ACC112 (cell line): ENCODE results near the gene KPNA5.
"Not testable (repeated sequence)": the region's sequence is repeated elsewhere in the genome, so short reads cannot be mapped to it uniquely, and the experiment has no call there.

Experiments
- H2AFZ ChIP-seq: fragments of 200-600 bp; sonication (generic); one replicate; pipeline ENCODE4 v1.6.0; 2017; ENCODE audit warnings: antibody characterized with exemption, low read length; ENCODE audit not compliant: unreplicated experiment
- H3K27ac ChIP-seq: fragments of 200-600 bp; sonication (generic); 2 replicates; pipeline ENCODE4 v1.5.1; 2014; ENCODE audit warnings: low read depth, mild to moderate bottlenecking, antibody characterized with exemption, low read length, moderate library complexity
- H3K27me3 ChIP-seq: fragments of 200-600 bp; sonication (generic); 2 replicates; pipeline ENCODE4 v1.6.1; 2014; ENCODE audit warnings: mild to moderate bottlenecking, antibody characterized with exemption, low read length, moderate library complexity, mixed read lengths; ENCODE audit not compliant: insufficient read depth
- H3K36me3 ChIP-seq: fragments of 200-600 bp; sonication (generic); 2 replicates; pipeline ENCODE4 v1.6.1; 2016; ENCODE audit warnings: mild to moderate bottlenecking, antibody characterized with exemption, low read length, moderate library complexity, mixed read lengths; ENCODE audit not compliant: insufficient read depth
- H3K4me1 ChIP-seq: fragments of 200-600 bp; sonication (generic); one replicate; pipeline ENCODE4 v1.6.1; 2016; ENCODE audit warnings: low read length, mixed read lengths; ENCODE audit not compliant: insufficient read depth, unreplicated experiment, control insufficient read depth
- H3K4me3 ChIP-seq: fragments of 200-600 bp; sonication (generic); 2 replicates; pipeline ENCODE4 v1.5.1; 2014; ENCODE audit warnings: mild to moderate bottlenecking, low read depth, low read length
- H3K79me2 ChIP-seq: fragments of 200-600 bp; sonication (generic); one replicate; pipeline ENCODE4 v1.6.0; 2016; ENCODE audit warnings: low read length; ENCODE audit not compliant: control insufficient read depth, unreplicated experiment, insufficient read depth

KPNA5 gene

DNA sequence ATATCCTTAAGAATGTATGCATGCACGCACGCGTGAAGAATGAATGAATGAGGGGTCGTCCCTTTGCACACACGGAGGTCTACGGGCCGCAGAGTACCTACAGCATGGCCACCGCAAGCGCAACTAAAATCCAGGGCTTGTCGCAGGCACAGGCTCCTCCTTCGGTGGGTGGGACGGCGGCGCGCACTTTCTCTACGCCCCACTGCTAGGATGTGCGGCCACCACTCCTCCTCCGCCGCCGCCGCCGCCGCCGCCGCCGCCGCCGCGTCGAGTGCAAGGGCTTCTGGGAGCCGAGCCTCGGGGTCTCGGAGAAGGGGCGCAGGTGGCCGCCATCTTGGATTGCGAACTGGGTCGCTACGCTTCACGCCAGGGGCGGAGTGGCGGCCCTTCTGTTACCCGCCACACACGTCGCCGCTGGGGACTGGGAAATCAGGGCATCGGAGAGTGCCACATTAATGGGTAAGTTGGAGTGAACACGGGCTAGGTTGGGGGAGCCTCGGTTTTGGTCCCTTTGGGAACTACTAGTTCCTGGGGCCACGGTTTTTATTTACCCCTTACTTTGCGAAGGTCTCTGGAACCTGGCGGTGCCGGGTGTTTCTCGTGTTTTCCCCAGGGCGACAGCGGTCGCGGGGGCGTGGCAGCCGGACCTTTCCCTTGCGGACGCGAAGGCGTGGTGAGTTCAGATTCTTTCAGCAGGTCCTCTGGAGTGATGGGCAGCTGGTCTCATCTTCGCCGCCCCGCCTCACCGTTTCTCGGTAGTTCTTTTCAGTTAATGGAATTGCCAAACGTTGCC, at the start of gene KPNA5:
Gene KPNA5, plus strand, starts transcription at position 332 of the 793 bp plus-strand sequence. Its CDS starts 124 bp downstream, at position 456.
- no peaks in the 10 kb centered on the region; the same call in 1 of the 2 replicates for H3K36me3 ChIP-seq
- peak within 1 kb of the TSS; percentile 83 for H3K4me3 ChIP-seq
- H3K27ac ChIP-seq: peak within 1 kb of the TSS; percentile 63
- H2AFZ ChIP-seq: peak within 1 kb of the TSS; percentile 92
- peaks cover 20% of the 10 kb centered on the region for H3K79me2 ChIP-seq
- no peaks in the 10 kb centered on the region for H3K27me3 ChIP-seq
- no peaks in the 10 kb centered on the region for H3K4me1 ChIP-seq

DNA sequence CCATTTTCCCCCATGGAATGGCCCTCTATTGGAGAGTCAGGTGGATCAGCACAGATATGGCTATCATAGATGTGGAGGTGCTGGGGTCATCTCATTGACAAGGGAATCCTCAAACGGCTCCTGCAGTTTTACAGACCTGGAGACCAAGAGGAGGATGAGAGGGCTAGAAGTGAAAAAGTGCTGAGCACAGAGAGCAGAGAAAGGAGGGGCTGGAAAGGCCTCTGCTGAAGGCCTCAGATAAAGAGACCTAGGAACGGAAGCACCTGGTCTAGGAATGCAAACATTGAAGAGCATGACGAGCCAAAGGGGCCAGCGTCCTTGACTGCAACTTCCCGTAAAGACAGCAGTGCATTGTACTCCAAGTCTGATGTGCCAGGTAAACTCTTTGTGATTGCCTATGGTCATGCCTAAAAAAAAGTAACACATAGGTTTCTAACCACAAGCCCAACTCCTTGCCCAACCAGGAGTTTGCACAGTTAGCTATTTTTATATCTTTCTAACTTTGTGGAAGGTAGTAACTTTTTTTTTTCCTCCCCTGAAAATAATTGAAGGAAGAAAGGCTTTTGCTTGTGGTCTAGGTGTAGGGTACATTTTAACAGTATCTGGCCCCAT, 49.5 kb upstream of the KPNA5 start:
- H2AFZ ChIP-seq: no peak overlapping the region
- no peaks in the 10 kb centered on the region for H3K79me2 ChIP-seq
- no peak overlapping the region for H3K4me3 ChIP-seq

DNA sequence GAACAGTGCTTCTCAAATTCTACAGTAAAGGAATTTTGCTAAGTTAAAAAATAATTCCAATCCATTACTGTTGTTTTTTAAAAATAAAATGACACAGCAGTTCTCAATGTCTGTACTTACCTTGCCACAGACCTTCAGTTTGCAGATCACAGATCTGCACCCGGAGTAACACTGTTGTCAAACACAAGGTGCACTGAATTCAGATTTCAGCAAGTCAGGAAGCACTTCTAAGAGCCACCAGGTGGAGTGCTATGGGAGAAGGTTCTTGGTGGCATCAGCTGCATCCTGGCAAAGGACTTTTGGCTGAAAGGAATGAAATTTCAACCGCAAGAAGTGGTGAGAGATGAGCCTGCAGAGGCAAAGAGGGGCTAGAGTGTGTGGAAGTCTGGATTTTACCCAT, 47.3 kb upstream of the KPNA5 start:
- no peak overlapping the region for H2AFZ ChIP-seq
- H3K79me2 ChIP-seq: peaks cover 2% of the 10 kb centered on the region
- H3K27ac ChIP-seq: no peak overlapping the region
- peaks cover 10% of the 10 kb centered on the region for H3K36me3 ChIP-seq
- no peaks in the 10 kb centered on the region for H3K27me3 ChIP-seq
- H3K4me3 ChIP-seq: no peak overlapping the region
- H3K4me1 ChIP-seq: no peaks in the 10 kb centered on the region

More for the DNA sequence above, 49.5 kb upstream of the KPNA5 start:
- Histone ChIP-seq H3K4me1 (no peaks in the 10 kb centered on the region), H3K27ac (no peak overlapping the region), H3K36me3 (peaks cover 6% of the 10 kb centered on the region), H3K27me3 (no peaks in the 10 kb centered on the region)

DNA sequence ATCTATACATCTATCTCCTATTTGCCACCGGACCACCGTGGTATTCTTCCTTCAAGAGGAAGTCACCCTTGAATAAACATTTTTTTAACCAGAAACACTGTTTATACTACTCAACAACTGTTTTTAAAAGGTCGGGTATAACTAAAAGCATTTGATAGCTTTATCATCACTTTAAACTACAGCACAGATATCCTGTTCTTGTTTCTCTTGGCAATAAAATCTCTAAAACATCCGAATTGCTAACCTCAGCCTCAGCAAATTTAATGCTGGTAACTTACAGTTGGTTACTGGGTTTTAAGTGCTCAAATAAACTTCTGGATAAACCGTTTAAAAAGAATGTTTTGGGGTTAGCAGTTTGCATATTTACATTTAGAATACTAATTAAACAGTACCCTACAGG, 32.9 kb upstream of the KPNA5 start:
- Histone ChIP-seq H3K79me2 (peaks cover 5% of the 10 kb centered on the region), H2AFZ (no peak overlapping the region), H3K27me3 (no peaks in the 10 kb centered on the region), H3K27ac (peak overlapping the region; percentile 27), H3K4me1 (peaks cover 17% of the 10 kb centered on the region), H3K36me3 (peaks cover 28% of the 10 kb centered on the region), H3K4me3 (peak overlapping the region; percentile 55)

DNA sequence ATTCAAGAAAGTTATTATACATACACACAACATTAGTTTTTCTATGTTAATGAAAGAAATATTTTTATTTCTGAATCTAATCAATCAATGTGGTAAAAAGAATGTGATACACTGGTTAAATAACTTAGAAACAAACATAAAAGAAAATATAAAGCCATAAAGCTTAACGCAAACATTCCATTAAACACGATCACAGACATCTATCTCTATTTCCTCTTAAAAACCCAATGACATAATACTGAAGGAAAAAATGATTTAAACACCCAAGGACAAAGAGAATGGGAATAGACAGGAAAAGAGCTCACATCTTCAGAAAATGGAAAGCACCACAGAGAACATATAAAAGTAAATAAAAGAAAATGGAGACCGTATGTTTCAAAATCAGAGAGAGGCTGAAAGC, 31.9 kb upstream of the KPNA5 start:
- Histone ChIP-seq H3K4me3 (no peak overlapping the region), H3K27me3 (no peaks in the 10 kb centered on the region), H3K36me3 (peaks cover 28% of the 10 kb centered on the region), H3K79me2 (peaks cover 5% of the 10 kb centered on the region), H3K27ac (no peak overlapping the region), H3K4me1 (peaks cover 17% of the 10 kb centered on the region), H2AFZ (no peak overlapping the region)

DNA sequence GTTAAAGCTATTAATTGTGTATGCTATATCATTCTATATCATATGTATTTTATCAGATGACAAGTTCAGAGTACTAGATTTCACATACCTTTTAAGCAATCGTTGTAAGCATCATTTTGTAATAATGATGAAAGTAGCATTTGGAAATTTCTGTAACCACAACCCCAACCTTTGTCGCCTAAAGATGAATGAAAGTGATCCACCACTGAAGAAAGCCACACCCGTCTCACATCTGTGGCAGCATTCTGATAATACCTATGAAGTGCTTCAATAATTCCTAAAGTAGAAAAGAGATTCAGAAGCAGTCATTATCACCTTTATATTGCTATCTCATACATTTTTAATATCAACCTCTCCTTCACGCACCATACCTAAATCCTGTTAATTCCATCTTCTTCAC, 29.1 kb upstream of the KPNA5 start:
- no peak overlapping the region for H3K27ac ChIP-seq
- no peak overlapping the region for H3K4me3 ChIP-seq
- H3K4me1 ChIP-seq: peaks cover 17% of the 10 kb centered on the region
- H2AFZ ChIP-seq: no peak overlapping the region
- no peaks in the 10 kb centered on the region for H3K27me3 ChIP-seq
- H3K36me3 ChIP-seq: peaks cover 24% of the 10 kb centered on the region
- peaks cover 5% of the 10 kb centered on the region for H3K79me2 ChIP-seq

DNA sequence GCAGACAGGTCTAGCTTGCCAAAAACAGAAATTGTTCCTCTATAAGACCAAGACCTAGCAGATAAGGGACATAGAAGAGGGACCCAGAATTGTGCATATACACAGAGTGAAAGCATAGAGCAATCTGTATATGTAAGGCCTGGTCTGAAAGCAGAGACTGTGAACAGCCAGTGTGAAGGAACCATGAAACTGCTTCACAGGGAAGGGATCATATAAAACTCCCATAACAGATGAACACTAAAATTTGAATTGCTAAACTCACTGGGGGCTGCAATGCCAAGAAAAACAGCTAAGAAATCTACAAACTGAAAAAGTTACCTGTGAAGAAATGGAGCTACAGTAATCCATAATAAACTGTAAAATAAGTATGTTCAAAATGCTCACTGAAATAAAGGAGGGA, 19.4 kb upstream of the KPNA5 start:
- no peak overlapping the region for H3K27ac ChIP-seq
- H2AFZ ChIP-seq: no peak overlapping the region
- 0 out of 2 replicates have a peak, but pooled peaks cover 4% of the 10 kb centered on the region for H3K36me3 ChIP-seq
- H3K4me1 ChIP-seq: peaks cover 11% of the 10 kb centered on the region
- peaks cover 61% of the 10 kb centered on the region for H3K79me2 ChIP-seq
- no peak overlapping the region for H3K4me3 ChIP-seq
- H3K27me3 ChIP-seq: no peaks in the 10 kb centered on the region

DNA sequence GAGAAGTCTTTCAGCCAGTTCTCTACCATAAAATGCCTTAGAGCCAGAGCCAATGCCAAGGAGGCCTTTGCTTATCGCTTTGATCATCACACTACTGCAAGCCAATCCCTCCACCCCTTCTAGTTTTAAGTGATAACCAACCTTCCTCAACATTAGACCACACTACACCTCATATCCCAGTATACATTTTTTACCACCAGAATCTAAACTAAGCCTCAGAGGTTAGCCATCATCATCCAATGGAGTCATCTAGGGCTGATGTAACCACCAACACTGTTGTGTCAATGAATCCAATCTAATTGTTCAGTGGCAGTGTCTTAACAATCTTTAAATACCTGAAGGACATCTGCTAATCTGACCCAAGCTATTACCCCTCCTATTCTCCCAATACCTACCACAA, 18.8 kb upstream of the KPNA5 start:
- Histone ChIP-seq H3K79me2 (peaks cover 67% of the 10 kb centered on the region), H3K4me1 (peaks cover 16% of the 10 kb centered on the region), H3K4me3 (no peak overlapping the region), H3K36me3 (0 out of 2 replicates have a peak, but pooled peaks cover 4% of the 10 kb centered on the region), H3K27ac (no peak overlapping the region), H3K27me3 (no peaks in the 10 kb centered on the region), H2AFZ (no peak overlapping the region)

DNA sequence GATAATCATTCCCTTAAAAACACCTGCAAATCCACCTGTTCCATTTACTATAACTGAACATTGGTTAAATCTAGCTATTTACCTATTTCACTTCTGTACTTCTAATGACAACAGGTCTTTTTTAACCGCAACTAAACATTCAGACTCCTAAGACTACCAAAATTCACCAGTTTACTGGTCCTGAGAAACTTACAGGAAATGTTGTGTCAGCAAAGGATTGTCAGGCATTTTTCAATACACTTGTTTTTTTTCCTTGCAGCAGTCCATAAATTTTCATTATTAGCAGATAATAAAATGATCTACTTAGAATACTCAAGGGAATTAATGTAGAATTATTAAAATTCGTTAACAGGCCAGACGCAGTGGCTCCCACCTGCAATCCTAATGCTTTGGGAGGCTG, 17.7 kb upstream of the KPNA5 start:
- no peaks in the 10 kb centered on the region for H3K27me3 ChIP-seq
- H3K36me3 ChIP-seq: 0 out of 2 replicates have a peak, but pooled peaks cover 4% of the 10 kb centered on the region
- H3K4me1 ChIP-seq: peaks cover 16% of the 10 kb centered on the region
- H3K4me3 ChIP-seq: no peak overlapping the region
- H3K27ac ChIP-seq: no peak overlapping the region
- H3K79me2 ChIP-seq: peaks cover 78% of the 10 kb centered on the region
- H2AFZ ChIP-seq: no peak overlapping the region

DNA sequence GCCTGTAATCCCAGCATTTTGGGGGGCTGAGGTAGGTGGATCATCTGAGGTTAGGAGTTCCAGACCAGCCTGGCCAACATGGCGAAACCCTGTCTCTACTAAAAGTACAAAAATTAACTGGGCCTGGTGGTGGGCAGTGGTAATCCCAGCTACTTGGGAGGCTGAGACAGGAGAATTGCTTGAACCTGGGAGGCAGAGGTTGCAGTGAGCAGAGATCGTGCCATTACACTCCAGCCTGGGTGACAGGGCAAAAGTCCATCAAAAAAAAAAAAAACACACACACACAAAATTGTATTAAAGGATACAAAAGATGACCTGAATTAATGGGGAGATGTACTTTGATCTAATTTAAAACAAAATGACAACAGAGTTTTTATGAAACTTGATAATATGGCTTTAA, 16.8 kb upstream of the KPNA5 start:
- H3K79me2 ChIP-seq: peaks cover 80% of the 10 kb centered on the region
- H3K4me3 ChIP-seq, H3K36me3 ChIP-seq, H2AFZ ChIP-seq, H3K27me3 ChIP-seq, H3K27ac ChIP-seq: not testable (repeated sequence)
- peaks cover 16% of the 10 kb centered on the region for H3K4me1 ChIP-seq

DNA sequence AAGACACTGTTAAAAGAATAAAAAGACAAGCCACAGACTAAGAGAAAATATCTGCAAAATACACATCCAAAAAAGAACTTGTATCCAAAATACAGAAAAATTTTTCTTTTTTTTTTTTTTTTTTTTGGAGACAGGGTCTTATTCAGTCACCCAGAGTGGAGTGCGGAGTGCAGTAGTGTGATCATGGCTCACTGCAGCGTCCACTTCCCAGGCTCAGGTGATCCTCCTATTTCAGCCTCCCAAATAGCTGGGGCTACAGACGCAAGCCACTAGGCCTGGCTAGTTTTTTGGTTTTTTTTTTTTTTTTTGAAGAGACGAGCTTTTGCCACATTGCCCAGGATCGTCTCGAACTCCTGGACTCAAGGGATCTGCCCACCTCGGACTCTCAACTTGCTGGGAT, 15.5 kb upstream of the KPNA5 start:
- Histone ChIP-seq H3K27ac (no peak overlapping the region), H2AFZ (no peak overlapping the region)

More for the DNA sequence above, 15.5 kb upstream of the KPNA5 start:
- Histone ChIP-seq H3K79me2 (peaks cover 71% of the 10 kb centered on the region), H3K36me3 (no peaks in the 10 kb centered on the region), H3K4me3 (peak overlapping the region; percentile 72), H3K27me3 (no peaks in the 10 kb centered on the region), H3K4me1 (peaks cover 16% of the 10 kb centered on the region)
